Brain microvascular endothelial cell (primary cell): ENCODE measurements around the gene PAK1.
A peak's percentile ranks its signal among the peaks of the same experiment; 100 is the strongest.

Experiments used
- DNase-seq: peaks from one replicate; pipeline ENCODE4 v3.0.0-alpha.2; 2020
- H3K27ac ChIP-seq: fragments of 250-450 bp; sonication (Bioruptor Pico); 2 replicates; pipeline ENCODE4 v1.5.1; 2020; ENCODE audit warnings: mild to moderate bottlenecking, moderate library complexity
- H3K27me3 ChIP-seq: fragments of 250-450 bp; sonication (Bioruptor Pico); replicated peaks from 2 replicates; pipeline ENCODE4 v1.5.1; 2020; ENCODE audit warnings: mild to moderate bottlenecking
- H3K36me3 ChIP-seq: fragments of 250-450 bp; sonication (Bioruptor Pico); replicated peaks from 2 replicates; pipeline ENCODE4 v1.5.1; 2020; ENCODE audit warnings: mild to moderate bottlenecking
- H3K4me3 ChIP-seq: 2 replicates; pipeline ENCODE4 v1.5.1; 2011; ENCODE audit warnings: low read depth, mild to moderate bottlenecking, control low read depth, low read length, moderate library complexity
- in situ Hi-C: cut with HindIII; loops from 2 replicates; pipeline ENCODE4 v1.10.0; 2017; ENCODE audit warnings: low sequenced_read_pairs, low pct_ligation_motif_present
- TF ChIP-seq, protein P1 (sequence below): IDR thresholded peaks from 2 replicates; pipeline ENCODE4 v1.5.1; 2011; ENCODE audit warnings: low read depth, mild to moderate bottlenecking, moderate library complexity, low read length, control low read depth, inconsistent platforms; ENCODE audit errors: missing control alignments

PAK1 gene

DNA sequence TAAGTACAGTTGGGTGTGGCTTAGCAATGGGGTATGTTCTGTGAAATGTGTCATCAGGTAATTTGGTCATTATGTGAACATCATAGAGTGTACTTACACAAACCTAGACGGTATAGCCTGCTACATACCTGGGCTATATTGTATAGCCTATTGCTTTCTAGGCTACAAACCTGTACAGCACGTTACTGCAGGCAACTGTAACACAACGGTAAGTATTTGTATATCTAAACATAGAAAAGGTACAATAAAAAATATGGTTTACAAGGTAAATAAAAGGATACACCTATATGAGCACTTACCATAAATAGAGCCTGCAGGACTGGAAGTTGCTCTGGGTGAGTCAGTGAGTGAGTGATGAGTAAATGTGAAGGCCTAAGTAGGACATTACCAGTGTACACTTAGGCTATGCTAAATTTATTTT is 99.3 kb downstream of the PAK1 start:
- TF ChIP-seq, protein P1, sequence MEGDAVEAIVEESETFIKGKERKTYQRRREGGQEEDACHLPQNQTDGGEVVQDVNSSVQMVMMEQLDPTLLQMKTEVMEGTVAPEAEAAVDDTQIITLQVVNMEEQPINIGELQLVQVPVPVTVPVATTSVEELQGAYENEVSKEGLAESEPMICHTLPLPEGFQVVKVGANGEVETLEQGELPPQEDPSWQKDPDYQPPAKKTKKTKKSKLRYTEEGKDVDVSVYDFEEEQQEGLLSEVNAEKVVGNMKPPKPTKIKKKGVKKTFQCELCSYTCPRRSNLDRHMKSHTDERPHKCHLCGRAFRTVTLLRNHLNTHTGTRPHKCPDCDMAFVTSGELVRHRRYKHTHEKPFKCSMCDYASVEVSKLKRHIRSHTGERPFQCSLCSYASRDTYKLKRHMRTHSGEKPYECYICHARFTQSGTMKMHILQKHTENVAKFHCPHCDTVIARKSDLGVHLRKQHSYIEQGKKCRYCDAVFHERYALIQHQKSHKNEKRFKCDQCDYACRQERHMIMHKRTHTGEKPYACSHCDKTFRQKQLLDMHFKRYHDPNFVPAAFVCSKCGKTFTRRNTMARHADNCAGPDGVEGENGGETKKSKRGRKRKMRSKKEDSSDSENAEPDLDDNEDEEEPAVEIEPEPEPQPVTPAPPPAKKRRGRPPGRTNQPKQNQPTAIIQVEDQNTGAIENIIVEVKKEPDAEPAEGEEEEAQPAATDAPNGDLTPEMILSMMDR, result no peak
- H3K27ac ChIP-seq, result peak overlapping the region; percentile 65
- no peak overlapping the region for H3K4me3 ChIP-seq
- no peaks in the 10 kb centered on the region for H3K36me3 ChIP-seq
- peak; percentile 18 for DNase-seq
- in situ Hi-C loops, result no loop called here
- no peaks in the 10 kb centered on the region for H3K27me3 ChIP-seq

DNA sequence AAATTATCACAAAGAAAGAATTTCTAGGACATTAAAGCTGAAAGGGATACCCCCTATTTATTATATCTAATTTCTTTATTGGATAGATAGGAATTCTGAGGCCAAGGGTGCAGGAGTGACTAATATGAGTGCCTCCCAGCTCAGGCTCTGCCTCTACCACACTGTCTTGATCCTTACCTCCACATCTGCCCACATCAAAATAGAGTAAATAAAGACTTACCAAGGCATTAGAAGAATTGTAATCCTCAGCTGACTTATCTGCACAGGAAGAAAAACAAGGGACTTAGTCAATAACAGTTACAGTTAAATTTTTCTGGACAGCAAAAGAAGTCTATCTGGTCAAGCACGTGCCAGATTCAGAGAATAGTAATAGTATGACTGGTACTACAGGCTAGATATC is 99.8 kb downstream of the PAK1 start:
- TF ChIP-seq, protein P1, result no peak
- Histone ChIP-seq H3K4me3 (no peak overlapping the region), H3K27ac (no peak overlapping the region), H3K36me3 (no peaks in the 10 kb centered on the region), H3K27me3 (no peaks in the 10 kb centered on the region)
- in situ Hi-C loops, result no loop called here
- peak; percentile 31 for DNase-seq

DNA sequence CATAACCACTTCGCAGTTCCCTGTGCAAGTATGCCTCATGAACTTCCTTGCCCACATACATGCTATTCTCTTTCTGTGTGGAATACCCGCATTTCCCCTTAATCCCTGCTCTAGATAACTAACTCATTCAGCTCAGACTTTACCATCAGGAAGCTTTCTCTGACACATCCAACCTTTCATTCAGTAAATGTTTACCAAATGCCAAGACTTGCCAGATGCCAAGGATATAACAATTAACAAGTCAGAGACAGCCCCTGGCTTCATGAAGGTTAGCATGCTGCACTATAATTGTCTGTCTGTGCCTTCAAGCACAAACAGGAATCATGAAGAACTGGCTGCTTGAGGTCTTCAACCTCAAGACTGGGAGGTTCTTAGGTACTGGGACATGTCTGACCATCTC is 101.2 kb downstream of the PAK1 start:
- no peak for DNase-seq
- H3K36me3 ChIP-seq, result no peaks in the 10 kb centered on the region
- TF ChIP-seq, protein P1, result no peak
- H3K4me3 ChIP-seq, result no peak overlapping the region
- H3K27ac ChIP-seq, result no peak overlapping the region
- in situ Hi-C loops, result no loop called here
- H3K27me3 ChIP-seq, result no peaks in the 10 kb centered on the region

DNA sequence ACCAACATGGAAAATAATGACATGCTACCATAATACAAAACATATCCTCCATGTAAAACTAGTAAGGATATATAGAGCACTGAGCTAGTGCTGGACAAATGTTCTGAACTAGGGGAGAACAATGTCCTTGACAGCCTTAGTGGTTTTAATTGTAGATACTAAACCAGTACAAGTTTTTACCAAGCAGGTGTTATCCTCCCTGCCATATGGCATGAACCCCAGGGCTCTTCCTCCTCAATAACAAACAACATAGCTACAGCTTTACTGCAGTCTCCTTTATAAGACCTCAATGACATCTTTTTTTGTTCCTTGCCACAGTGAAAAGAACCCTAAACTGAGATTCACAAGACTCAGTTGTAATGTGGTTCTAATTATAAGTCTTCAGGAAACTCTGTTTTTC is 102.2 kb downstream of the PAK1 start:
- in situ Hi-C loops, result no loop called here
- TF ChIP-seq, protein P1, result no peak
- no peaks in the 10 kb centered on the region for H3K27me3 ChIP-seq

DNA sequence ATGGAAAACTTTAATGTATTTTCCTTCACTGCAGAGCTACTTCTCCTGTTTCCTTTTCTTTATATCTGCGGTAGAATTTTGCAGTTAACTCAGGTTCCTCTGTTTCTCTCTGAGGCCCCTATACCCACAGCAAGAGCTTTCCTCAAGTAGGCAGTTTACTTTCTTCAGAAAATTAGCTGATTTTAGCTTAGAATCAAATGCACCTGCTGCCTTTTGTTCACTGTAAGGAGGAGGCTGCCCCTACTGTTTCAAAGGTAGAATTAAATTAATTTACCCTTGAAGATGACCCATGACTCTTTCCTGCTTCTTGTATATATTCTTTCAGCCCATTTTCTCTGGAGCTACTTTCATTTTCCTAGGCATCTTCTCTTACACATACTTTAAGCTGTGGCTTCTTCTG is 103.7 kb downstream of the PAK1 start:
- in situ Hi-C loops, result no loop called here
- DNase-seq, result no peak
- TF ChIP-seq, protein P1, result no peak

More for the DNA sequence above, 102.2 kb downstream of the PAK1 start:
- Histone ChIP-seq H3K4me3 (no peak overlapping the region), H3K27ac (no peak overlapping the region), H3K36me3 (no peaks in the 10 kb centered on the region)
- no peak for DNase-seq

DNA sequence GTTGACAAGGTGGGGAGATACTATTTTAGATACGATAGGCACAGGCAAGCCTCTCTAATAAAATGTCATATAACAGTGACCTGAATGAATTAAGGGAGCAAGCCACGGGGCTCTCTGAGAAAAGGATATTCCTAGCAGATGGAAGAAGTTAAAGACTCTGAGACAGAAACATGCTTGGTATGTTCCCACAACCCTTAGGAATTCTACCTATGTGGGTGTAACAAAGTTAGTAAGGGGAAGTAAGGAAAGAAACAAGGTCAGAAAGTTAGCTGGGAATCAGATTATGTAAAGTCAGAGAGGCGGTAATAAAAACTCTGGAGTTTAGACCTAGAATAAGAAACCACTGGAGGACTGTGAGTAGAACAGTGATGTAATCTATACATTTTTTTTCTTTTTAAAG is 112.7 kb downstream of the PAK1 start:
- Histone ChIP-seq H3K27ac (no peak overlapping the region), H3K36me3 (no peaks in the 10 kb centered on the region), H3K4me3 (no peak overlapping the region), H3K27me3 (no peaks in the 10 kb centered on the region)
- DNase-seq, result peak; percentile 39
- in situ Hi-C loops, result no loop called here
- TF ChIP-seq, protein P1, result no peak

More for the DNA sequence above, 103.7 kb downstream of the PAK1 start:
- H3K4me3 ChIP-seq, result no peak overlapping the region
- no peaks in the 10 kb centered on the region for H3K27me3 ChIP-seq
- H3K36me3 ChIP-seq, result no peaks in the 10 kb centered on the region
- no peak overlapping the region for H3K27ac ChIP-seq
